Measurements from ENCODE around the gene GON4L.

- TF ChIP-seq, protein P1, sequence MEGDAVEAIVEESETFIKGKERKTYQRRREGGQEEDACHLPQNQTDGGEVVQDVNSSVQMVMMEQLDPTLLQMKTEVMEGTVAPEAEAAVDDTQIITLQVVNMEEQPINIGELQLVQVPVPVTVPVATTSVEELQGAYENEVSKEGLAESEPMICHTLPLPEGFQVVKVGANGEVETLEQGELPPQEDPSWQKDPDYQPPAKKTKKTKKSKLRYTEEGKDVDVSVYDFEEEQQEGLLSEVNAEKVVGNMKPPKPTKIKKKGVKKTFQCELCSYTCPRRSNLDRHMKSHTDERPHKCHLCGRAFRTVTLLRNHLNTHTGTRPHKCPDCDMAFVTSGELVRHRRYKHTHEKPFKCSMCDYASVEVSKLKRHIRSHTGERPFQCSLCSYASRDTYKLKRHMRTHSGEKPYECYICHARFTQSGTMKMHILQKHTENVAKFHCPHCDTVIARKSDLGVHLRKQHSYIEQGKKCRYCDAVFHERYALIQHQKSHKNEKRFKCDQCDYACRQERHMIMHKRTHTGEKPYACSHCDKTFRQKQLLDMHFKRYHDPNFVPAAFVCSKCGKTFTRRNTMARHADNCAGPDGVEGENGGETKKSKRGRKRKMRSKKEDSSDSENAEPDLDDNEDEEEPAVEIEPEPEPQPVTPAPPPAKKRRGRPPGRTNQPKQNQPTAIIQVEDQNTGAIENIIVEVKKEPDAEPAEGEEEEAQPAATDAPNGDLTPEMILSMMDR (IDR thresholded peaks at IDR 0.05): no peak
- TF ChIP-seq EZH2phosphoT487 (IDR thresholded peaks at IDR 0.05; ENCODE audit: borderline replicate concordance, low read depth) (no peak), RAD21 (IDR thresholded peaks at IDR 0.05; ENCODE audit: low read length) (no peak), EP300 (IDR thresholded peaks at IDR 0.05; ENCODE audit: borderline replicate concordance in 1 of 2, low read depth in 1 of 2, low read length in 1 of 2) (no peak), ELF1 (IDR thresholded peaks at IDR 0.05) (no peak), SMC3 (IDR thresholded peaks at IDR 0.05; ENCODE audit: low read depth, low read length) (no peak), PBX3 (IDR thresholded peaks at IDR 0.05) (no peak), POLR2AphosphoS5 (IDR thresholded peaks at IDR 0.05; ENCODE audit: low read depth, low read length) (no peak), YY1 (IDR thresholded peaks at IDR 0.05; ENCODE audit: low read depth) (no peak), FOXM1 (IDR thresholded peaks at IDR 0.05; ENCODE audit: low read depth) (no peak), RCOR1 (IDR thresholded peaks at IDR 0.05; ENCODE audit: low read length) (no peak), TAF1 (IDR thresholded peaks at IDR 0.05; ENCODE audit: borderline replicate concordance, low read depth, low read length) (no peak)
- TF ChIP-seq, protein P2, sequence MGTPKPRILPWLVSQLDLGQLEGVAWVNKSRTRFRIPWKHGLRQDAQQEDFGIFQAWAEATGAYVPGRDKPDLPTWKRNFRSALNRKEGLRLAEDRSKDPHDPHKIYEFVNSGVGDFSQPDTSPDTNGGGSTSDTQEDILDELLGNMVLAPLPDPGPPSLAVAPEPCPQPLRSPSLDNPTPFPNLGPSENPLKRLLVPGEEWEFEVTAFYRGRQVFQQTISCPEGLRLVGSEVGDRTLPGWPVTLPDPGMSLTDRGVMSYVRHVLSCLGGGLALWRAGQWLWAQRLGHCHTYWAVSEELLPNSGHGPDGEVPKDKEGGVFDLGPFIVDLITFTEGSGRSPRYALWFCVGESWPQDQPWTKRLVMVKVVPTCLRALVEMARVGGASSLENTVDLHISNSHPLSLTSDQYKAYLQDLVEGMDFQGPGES (IDR thresholded peaks at IDR 0.05; ENCODE audit: low read depth, low read length): no peak
- TF ChIP-seq, protein P3, sequence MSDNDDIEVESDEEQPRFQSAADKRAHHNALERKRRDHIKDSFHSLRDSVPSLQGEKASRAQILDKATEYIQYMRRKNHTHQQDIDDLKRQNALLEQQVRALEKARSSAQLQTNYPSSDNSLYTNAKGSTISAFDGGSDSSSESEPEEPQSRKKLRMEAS (IDR thresholded peaks at IDR 0.05; ENCODE audit: low read depth): no peak
Observed at GRCh38 chr1:155844860-155845421, 12.1 kb downstream of the GON4L start.
